HG03139 (cell line): Measurements from ENCODE around the gene ABTB1.
"Not testable (repeated sequence)": the region's sequence is repeated elsewhere in the genome, so short reads cannot be mapped to it uniquely, and the experiment has no call there.

Experiments used
- ATAC-seq: cut with Tn5 transposase; IDR thresholded peaks from one replicate; pipeline ENCODE4 v1.9.1; 2021; ENCODE audit not compliant: unreplicated experiment

ABTB1 gene

GRCh38 chr3:127671523-127672428, 976 bp upstream of the ABTB1 start:
- no peak for ATAC-seq

- peak; percentile 26 for ATAC-seq
These were observed 694 bp downstream of the ABTB1 start for GRCh38 chr3:127673191-127674100.

GRCh38 chr3:127674101-127674721, 1.5 kb downstream of the ABTB1 start:
- ATAC-seq = no peak

- no peak for ATAC-seq
These were observed 2.0 kb downstream of the ABTB1 start for GRCh38 chr3:127674790-127675189.

GRCh38 chr3:127675651-127676391, 3.1 kb downstream of the ABTB1 start:
- ATAC-seq = no peak

GRCh38 chr3:127676456-127676855, 3.7 kb downstream of the ABTB1 start:
- no peak for ATAC-seq

- no peak for ATAC-seq
These were observed 4.2 kb downstream of the ABTB1 start for GRCh38 chr3:127676921-127677351.

- no peak for ATAC-seq
These were observed 5.0 kb downstream of the ABTB1 start for GRCh38 chr3:127677541-127678314.

GRCh38 chr3:127678315-127678599, 5.5 kb downstream of the ABTB1 start:
- no peak for ATAC-seq

GRCh38 chr3:127678611-127679533, 6.1 kb downstream of the ABTB1 start:
- ATAC-seq = no peak

- ATAC-seq = no peak
These were observed 6.9 kb downstream of the ABTB1 start for GRCh38 chr3:127679534-127680145.

- no peak for ATAC-seq
These were observed 7.5 kb downstream of the ABTB1 start for GRCh38 chr3:127680146-127680661.

- ATAC-seq = no peak
These were observed 8.1 kb downstream of the ABTB1 start for GRCh38 chr3:127680798-127681221.

- ATAC-seq = not testable (repeated sequence)
These were observed 9.4 kb downstream of the ABTB1 start for GRCh38 chr3:127682175-127682554.

GRCh38 chr3:127682561-127682960, 9.8 kb downstream of the ABTB1 start:
- no peak for ATAC-seq

GRCh38 chr3:127684871-127685707, 12.3 kb downstream of the ABTB1 start:
- ATAC-seq = no peak

GRCh38 chr3:127685708-127686511, 13.2 kb downstream of the ABTB1 start:
- no peak for ATAC-seq
